ENCODE measurements around the gene GNG2. TPM values are rescaled to one million over a fixed set of nuclear protein-coding genes. Genes with fewer than 3 reads are reported as not detected.
A peak's percentile ranks its signal among the peaks of the same experiment; 100 is the strongest.

GNG2 gene
- total RNA-seq, 1 donor from 2014 or later: 9.3 TPM

- Mint-ChIP-seq H3K4me3 (ENCODE audit: low read depth) (no peak overlapping the region), H3K9me3 (ENCODE audit: low read depth) (no peaks in the 10 kb centered on the region), H3K36me3 (ENCODE audit: insufficient read depth) (no peaks in the 10 kb centered on the region), H3K27ac (no peak overlapping the region), H3K27me3 (peaks cover 41% of the 10 kb centered on the region), H3K4me1 (ENCODE audit: low read depth) (no peaks in the 10 kb centered on the region)
- DNase-seq (ENCODE audit: low spot score, unreplicated experiment): no peak
- TF ChIP-seq CTCF (IDR thresholded peaks at IDR 0.05; ENCODE audit: unreplicated experiment): no peak
Observed at GRCh38 chr14:51981218-51981854, 120.9 kb downstream of the GNG2 start.

GRCh38 chr14:51988221-51988620 is 127.8 kb downstream of the GNG2 start:
- Mint-ChIP-seq H3K27ac (peak overlapping the region; percentile 88), H3K27me3 (peaks cover 4% of the 10 kb centered on the region)

GRCh38 chr14:51989293-51990234 is 129.2 kb downstream of the GNG2 start, which contains the start of gene RTRAF:
Gene RTRAF, plus strand, starts transcription at chr14:51989546. Its CDS starts 94 bp downstream, at chr14:51989640.
- Mint-ChIP-seq H3K27ac (peak within 1 kb of the TSS; percentile 88), H3K4me3 (ENCODE audit: low read depth) (peak within 1 kb of the TSS; percentile 90), H3K36me3 (ENCODE audit: insufficient read depth) (peaks cover 2% of the 10 kb centered on the region), H3K9me3 (ENCODE audit: low read depth) (no peaks in the 10 kb centered on the region), H3K4me1 (ENCODE audit: low read depth) (peaks cover 12% of the 10 kb centered on the region), H3K27me3 (peaks cover 4% of the 10 kb centered on the region)
- DNase-seq (ENCODE audit: low spot score, unreplicated experiment): peak; percentile 85
- no peak for TF ChIP-seq CTCF (IDR thresholded peaks at IDR 0.05; ENCODE audit: unreplicated experiment)

More at GRCh38 chr14:51988221-51988620, 127.8 kb downstream of the GNG2 start:
- H3K36me3 Mint-ChIP-seq (ENCODE audit: insufficient read depth): no peaks in the 10 kb centered on the region
- no peaks in the 10 kb centered on the region for H3K9me3 Mint-ChIP-seq (ENCODE audit: low read depth)
- no peak for TF ChIP-seq CTCF (IDR thresholded peaks at IDR 0.05; ENCODE audit: unreplicated experiment)
- H3K4me1 Mint-ChIP-seq (ENCODE audit: low read depth): peaks cover 12% of the 10 kb centered on the region
- no peak for DNase-seq (ENCODE audit: low spot score, unreplicated experiment)
- H3K4me3 Mint-ChIP-seq (ENCODE audit: low read depth): peak overlapping the region; percentile 90

- TF ChIP-seq CTCF (IDR thresholded peaks at IDR 0.05; ENCODE audit: unreplicated experiment): no peak
- Mint-ChIP-seq H3K4me1 (ENCODE audit: low read depth) (peaks cover 12% of the 10 kb centered on the region), H3K27me3 (no peaks in the 10 kb centered on the region), H3K4me3 (ENCODE audit: low read depth) (peak overlapping the region; percentile 90), H3K27ac (no peak overlapping the region), H3K9me3 (ENCODE audit: low read depth) (no peaks in the 10 kb centered on the region), H3K36me3 (ENCODE audit: insufficient read depth) (peaks cover 4% of the 10 kb centered on the region)
- no peak for DNase-seq (ENCODE audit: low spot score, unreplicated experiment)
Observed at GRCh38 chr14:51990488-51990887, 130.1 kb downstream of the GNG2 start.

- Mint-ChIP-seq H3K27ac (no peak overlapping the region), H3K4me3 (ENCODE audit: low read depth) (no peak overlapping the region), H3K9me3 (ENCODE audit: low read depth) (no peaks in the 10 kb centered on the region), H3K36me3 (ENCODE audit: insufficient read depth) (peaks cover 8% of the 10 kb centered on the region), H3K27me3 (no peaks in the 10 kb centered on the region), H3K4me1 (ENCODE audit: low read depth) (peaks cover 9% of the 10 kb centered on the region)
- no peak for TF ChIP-seq CTCF (IDR thresholded peaks at IDR 0.05; ENCODE audit: unreplicated experiment)
- no peak for DNase-seq (ENCODE audit: low spot score, unreplicated experiment)
Observed at GRCh38 chr14:51993285-51993920, 133.0 kb downstream of the GNG2 start.

All from progenitor cell of endocrine pancreas (in vitro differentiated cells).